Tibial nerve (tissue), 4 donors: ENCODE results near the gene CACNA2D2. TPM values are rescaled to one million over a fixed set of nuclear protein-coding genes. Genes with fewer than 3 reads are reported as not detected.

Experiments
- DNase-seq, 2 donors: peaks; one replicate each; pipeline ENCODE4 v3.0.0-alpha.2; 2019; ENCODE audit warnings: low spot score in 2 of 2
- H3K27ac ChIP-seq, 4 donors: fragments of 200-600 bp; sonication (generic) in 3 of 4; one replicate each; pipeline ENCODE4 v1.5.1; 2017 to 2019; ENCODE audit warnings: mild to moderate bottlenecking in 1 of 4
- H3K27me3 ChIP-seq, 2 donors: fragments of 200-600 bp; sonication (generic) in 1 of 2; one replicate each; pipeline versions ENCODE4 v1.5.1 to v1.6.0; 2017 to 2019
- H3K36me3 ChIP-seq, 3 donors: fragments of 200-600 bp; sonication (generic); one replicate each; pipeline ENCODE4 v1.5.1; 2018 to 2019
- H3K4me1 ChIP-seq, 4 donors: fragments of 200-600 bp; sonication (generic) in 3 of 4; one replicate each; pipeline ENCODE4 v1.5.1; 2017 to 2019
- H3K4me3 ChIP-seq, 4 donors: fragments of 200-600 bp; sonication (generic) in 3 of 4; one replicate each; pipeline ENCODE4 v1.5.1; 2017 to 2019; ENCODE audit warnings: mild to moderate bottlenecking in 1 of 4, moderate library complexity in 1 of 4
- H3K9me3 ChIP-seq, 4 donors: fragments of 200-600 bp; sonication (generic) in 3 of 4; one replicate each; pipeline ENCODE4 v1.5.1; 2017 to 2019
- CTCF ChIP-seq, 5 experiments: fragments of 200-600 bp in 3 of 5; fragments of 450-650 bp in 2 of 5; sonication (generic) in 3 of 5; IDR thresholded peaks; one replicate each; pipeline ENCODE4 v1.5.1; 2016 to 2019; ENCODE audit warnings: antibody characterized with exemption in 5 of 5, mild to moderate bottlenecking in 3 of 5, moderate library complexity in 2 of 5
- EP300 ChIP-seq, 2 donors: sonication (generic); formaldehyde crosslinking; IDR thresholded peaks; one replicate each; pipeline ENCODE4 v1.6.1; 2017; ENCODE audit warnings: antibody characterized with exemption in 2 of 2, mild to moderate bottlenecking in 1 of 2
- POLR2A ChIP-seq, 2 donors: fragments of 450-650 bp; IDR thresholded peaks; one replicate each; pipeline ENCODE4 v1.6.1; 2017; ENCODE audit warnings: antibody characterized with exemption in 2 of 2, mild to moderate bottlenecking in 2 of 2, moderate library complexity in 2 of 2
- WGBS, 2 donors: methylation state at CpG; one replicate each; pipeline ENCODE4 v1.1.5; 2018; 5-methylcytosine and 5-hydroxymethylcytosine counted together
- total RNA-seq, 4 donors: library from RNA; depleted of rRNA; stranded (reverse); fragments of >200 nt; gene quantifications; one replicate each; pipeline ENCODE4 v1.1.0, GENCODE V29; 2016

Gene CACNA2D2
- total RNA-seq, 4 donors from 2014 or later = 0.84 to 2.0 (median 1.2) TPM

GRCh38 chr3:50523279-50523811, 19.9 kb upstream of the CACNA2D2 start:
- 52 to 59% methylated on average over 9 of the region's 9 CpGs for WGBS, 2 donors
- Histone ChIP-seq H3K9me3 (no peaks in the 10 kb centered on the region), H3K27me3 (no peaks in the 10 kb centered on the region), H3K27ac (no peak overlapping the region), H3K4me3 (no peak overlapping the region), H3K4me1 (no peaks in the 10 kb centered on the region), H3K36me3 (no peaks in the 10 kb centered on the region)
- DNase-seq = no peak
- no peak for TF ChIP-seq EP300 (IDR thresholded peaks at IDR 0.05)
- no peak for TF ChIP-seq POLR2A (IDR thresholded peaks at IDR 0.05)
- TF ChIP-seq CTCF (IDR thresholded peaks at IDR 0.05) = no peak

- DNase-seq = no peak
- peaks cover 0 to under 1% (median under 1%) of the 10 kb centered on the region in 4 donors for H3K4me1 ChIP-seq
- H3K4me3 ChIP-seq = no peak overlapping the region
- no peaks in the 10 kb centered on the region for H3K9me3 ChIP-seq
- no peaks in the 10 kb centered on the region for H3K36me3 ChIP-seq
- H3K27ac ChIP-seq = no peak overlapping the region
- no peak for TF ChIP-seq CTCF (IDR thresholded peaks at IDR 0.05)
- TF ChIP-seq EP300 (IDR thresholded peaks at IDR 0.05) = no peak
- no peak for TF ChIP-seq POLR2A (IDR thresholded peaks at IDR 0.05)
- no peaks in the 10 kb centered on the region for H3K27me3 ChIP-seq
- WGBS, 2 donors = 72 to 74% methylated on average over 5 of the region's 5 CpGs
These were observed 18.1 kb upstream of the CACNA2D2 start for GRCh38 chr3:50521572-50521971.

GRCh38 chr3:50520849-50521248, 17.4 kb upstream of the CACNA2D2 start:
- no peak overlapping the region for H3K4me3 ChIP-seq
- WGBS, 2 donors = 55 to 59% methylated on average over 3 of the region's 3 CpGs
- H3K4me1 ChIP-seq = peaks cover 0 to 7% (median 5%) of the 10 kb centered on the region in 4 donors
- TF ChIP-seq CTCF (IDR thresholded peaks at IDR 0.05) (no peak), POLR2A (IDR thresholded peaks at IDR 0.05) (no peak)
- no peaks in the 10 kb centered on the region for H3K27me3 ChIP-seq
- no peaks in the 10 kb centered on the region for H3K9me3 ChIP-seq
- no peak for DNase-seq
- no peaks in the 10 kb centered on the region for H3K36me3 ChIP-seq
- no peak overlapping the region for H3K27ac ChIP-seq

GRCh38 chr3:50519471-50520089, 16.1 kb upstream of the CACNA2D2 start:
- peaks cover 0 to 20% (median 9%) of the 10 kb centered on the region in 4 donors for H3K4me1 ChIP-seq
- H3K4me3 ChIP-seq = no peak overlapping the region
- no peak overlapping the region for H3K27ac ChIP-seq
- TF ChIP-seq CTCF (IDR thresholded peaks at IDR 0.05) (peak; percentile 71 to 83 (median 77)), EP300 (IDR thresholded peaks at IDR 0.05) (no peak)
- no peaks in the 10 kb centered on the region for H3K27me3 ChIP-seq
- H3K36me3 ChIP-seq = no peaks in the 10 kb centered on the region
- WGBS, 2 donors = 21 to 22% methylated on average over 7 of the region's 7 CpGs
- H3K9me3 ChIP-seq = no peaks in the 10 kb centered on the region
- peak; percentile 28 to 60 for DNase-seq

- no peak overlapping the region for H3K27ac ChIP-seq
- no peaks in the 10 kb centered on the region for H3K36me3 ChIP-seq
- no peaks in the 10 kb centered on the region for H3K9me3 ChIP-seq
- no peaks in the 10 kb centered on the region for H3K27me3 ChIP-seq
- 85 to 93% methylated on average over 7 of the region's 7 CpGs for WGBS, 2 donors
- no peak overlapping the region for H3K4me3 ChIP-seq
- DNase-seq = no peak
- peaks cover 0 to 20% (median 9%) of the 10 kb centered on the region in 4 donors for H3K4me1 ChIP-seq
- no peak for TF ChIP-seq POLR2A (IDR thresholded peaks at IDR 0.05)
- TF ChIP-seq CTCF (IDR thresholded peaks at IDR 0.05) = no peak
- no peak for TF ChIP-seq EP300 (IDR thresholded peaks at IDR 0.05)
These were observed 15.0 kb upstream of the CACNA2D2 start for GRCh38 chr3:50518436-50518835.
